M059J (cell line): Measurements from ENCODE around the gene PSMD12. TPM values are rescaled to one million over a fixed set of nuclear protein-coding genes. Genes with fewer than 3 reads are reported as not detected.
A peak's percentile ranks its signal among the peaks of the same experiment; 100 is the strongest.
"Not testable (repeated sequence)": the region's sequence is repeated elsewhere in the genome, so short reads cannot be mapped to it uniquely, and the experiment has no call there.

Experiments used
- DNase-seq: peaks from one replicate; pipeline ENCODE4 v3.0.0-alpha.2; 2012; ENCODE audit warnings: low read depth
- total RNA-seq: library from RNA; depleted of rRNA; stranded (reverse); fragments of >200 nt; shearing (Covaris generic); gene quantifications from 2 replicates; pipeline ENCODE4 v1.2.3, GENCODE V29; 2014; rRNA removed

The PSMD12 gene
- total RNA-seq, 1 experiment from 2014 or later, result 54.0 TPM

DNA sequence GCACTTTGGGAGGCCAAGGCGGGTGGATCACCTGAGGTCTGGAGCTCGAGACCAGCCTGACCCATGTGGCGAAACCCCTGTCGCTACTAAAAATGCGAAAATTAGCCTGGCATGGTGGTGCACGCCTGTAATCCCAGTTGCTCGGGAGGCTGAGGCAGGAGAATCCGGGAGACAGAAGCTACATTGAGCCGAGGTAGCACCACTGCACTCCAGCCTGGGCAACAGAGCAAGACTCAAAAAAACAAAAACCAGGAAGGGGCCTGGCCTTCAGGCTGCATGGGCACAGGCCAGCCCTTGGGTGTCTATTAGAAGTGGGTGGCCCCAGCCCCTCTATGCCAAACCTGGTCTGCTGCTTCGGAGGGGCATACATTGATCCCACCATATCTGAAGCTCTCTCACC, 56.0 kb downstream of the PSMD12 start:
- no peak for DNase-seq

DNA sequence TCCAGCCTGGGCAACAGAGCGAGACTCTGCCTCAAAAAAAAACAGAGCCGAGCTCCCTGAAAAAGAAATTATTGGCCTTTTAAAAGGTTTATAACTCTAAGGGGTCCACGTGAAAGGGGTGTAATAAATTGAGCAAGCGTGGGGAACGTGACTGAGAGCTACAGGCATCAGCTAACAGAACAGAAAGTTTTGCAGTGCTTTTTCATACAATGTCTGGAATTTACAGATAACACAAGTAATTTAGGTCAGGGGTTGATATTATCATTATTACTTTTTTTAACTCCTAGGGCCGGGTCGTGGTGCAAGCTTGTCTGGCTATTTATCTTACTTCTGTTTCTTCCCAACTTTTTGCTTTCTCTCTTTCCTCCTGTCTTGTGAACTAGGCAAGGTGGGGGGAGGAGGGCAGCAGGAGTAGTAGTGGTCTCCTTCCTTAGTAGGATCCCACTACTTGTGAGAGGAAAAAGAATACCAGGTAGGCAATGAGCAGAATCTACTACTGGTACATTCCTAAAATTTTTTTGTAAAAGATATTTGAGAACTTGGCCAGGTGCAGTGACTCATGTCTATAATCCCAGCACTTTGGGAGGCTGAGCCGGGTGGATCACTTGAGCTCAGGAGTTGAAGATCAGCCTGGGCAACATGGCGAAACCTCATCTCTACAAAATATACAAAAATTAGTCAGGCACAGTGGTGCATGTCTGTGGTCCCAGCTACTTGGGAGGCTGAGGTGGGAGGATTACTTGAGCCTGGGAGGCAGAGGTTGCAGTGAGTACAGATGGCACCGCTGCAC, 60.7 kb downstream of the PSMD12 start:
- not testable (repeated sequence) for DNase-seq

DNA sequence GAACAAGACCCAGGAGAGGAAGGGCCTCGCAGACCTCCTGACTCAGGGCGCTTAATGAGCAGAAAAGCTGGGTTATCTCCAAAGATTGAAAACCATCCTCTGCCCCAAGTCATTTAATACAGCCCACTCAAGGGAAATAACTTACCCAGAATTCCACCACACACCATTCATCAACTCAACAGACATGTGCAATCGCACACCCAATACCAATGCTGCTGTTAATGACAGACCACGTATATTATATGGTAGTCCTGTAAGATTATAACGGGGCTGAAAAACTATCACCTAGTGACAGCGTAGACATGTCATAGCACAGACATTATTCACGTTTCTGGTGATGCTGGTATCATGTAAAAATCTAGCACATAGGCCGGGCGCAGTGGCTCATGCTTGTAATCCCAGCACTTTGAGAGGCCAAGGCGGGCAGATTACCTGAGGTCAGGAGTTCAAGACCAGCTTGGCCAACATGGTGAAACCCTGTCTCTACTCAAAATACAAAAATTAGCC, 68.9 kb downstream of the PSMD12 start:
- DNase-seq, result no peak

DNA sequence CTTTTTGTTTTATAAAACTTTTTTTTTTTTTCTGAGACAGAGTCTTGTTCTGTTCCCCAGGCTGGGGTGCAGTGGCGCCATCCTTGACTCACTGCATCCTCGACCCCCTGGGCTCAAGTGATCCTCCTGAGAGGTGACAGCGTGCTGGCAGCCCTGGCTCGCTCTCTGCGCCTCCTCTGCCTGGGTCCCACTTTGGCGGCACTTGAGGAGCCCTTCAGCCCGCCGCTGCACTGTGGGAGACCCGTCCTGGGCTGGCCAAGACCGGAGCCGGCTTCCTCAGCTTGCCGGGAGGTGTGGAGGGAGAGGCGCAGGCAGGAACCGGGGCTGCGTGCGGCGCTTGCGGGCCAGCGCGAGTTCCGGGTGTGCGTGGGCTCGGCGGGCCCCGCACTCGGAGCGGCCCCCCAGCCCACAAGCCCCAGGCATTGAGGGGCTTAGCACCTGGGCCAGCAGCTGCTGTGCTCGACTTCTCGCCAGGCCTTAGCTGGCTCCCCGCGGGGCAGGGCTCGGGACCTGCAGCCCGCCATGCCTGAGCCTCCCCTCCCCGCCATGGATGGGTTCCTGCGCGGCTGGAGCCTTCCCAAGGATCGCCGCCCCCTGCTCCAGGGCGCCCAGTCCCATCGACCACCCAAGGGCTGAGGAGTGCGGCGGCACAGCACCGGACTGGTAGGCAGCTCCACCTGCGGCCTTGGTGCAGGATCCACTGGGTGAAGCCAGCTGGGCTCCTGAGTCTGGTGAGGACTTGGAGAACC, 71.8 kb downstream of the PSMD12 start:
- no peak for DNase-seq

DNA sequence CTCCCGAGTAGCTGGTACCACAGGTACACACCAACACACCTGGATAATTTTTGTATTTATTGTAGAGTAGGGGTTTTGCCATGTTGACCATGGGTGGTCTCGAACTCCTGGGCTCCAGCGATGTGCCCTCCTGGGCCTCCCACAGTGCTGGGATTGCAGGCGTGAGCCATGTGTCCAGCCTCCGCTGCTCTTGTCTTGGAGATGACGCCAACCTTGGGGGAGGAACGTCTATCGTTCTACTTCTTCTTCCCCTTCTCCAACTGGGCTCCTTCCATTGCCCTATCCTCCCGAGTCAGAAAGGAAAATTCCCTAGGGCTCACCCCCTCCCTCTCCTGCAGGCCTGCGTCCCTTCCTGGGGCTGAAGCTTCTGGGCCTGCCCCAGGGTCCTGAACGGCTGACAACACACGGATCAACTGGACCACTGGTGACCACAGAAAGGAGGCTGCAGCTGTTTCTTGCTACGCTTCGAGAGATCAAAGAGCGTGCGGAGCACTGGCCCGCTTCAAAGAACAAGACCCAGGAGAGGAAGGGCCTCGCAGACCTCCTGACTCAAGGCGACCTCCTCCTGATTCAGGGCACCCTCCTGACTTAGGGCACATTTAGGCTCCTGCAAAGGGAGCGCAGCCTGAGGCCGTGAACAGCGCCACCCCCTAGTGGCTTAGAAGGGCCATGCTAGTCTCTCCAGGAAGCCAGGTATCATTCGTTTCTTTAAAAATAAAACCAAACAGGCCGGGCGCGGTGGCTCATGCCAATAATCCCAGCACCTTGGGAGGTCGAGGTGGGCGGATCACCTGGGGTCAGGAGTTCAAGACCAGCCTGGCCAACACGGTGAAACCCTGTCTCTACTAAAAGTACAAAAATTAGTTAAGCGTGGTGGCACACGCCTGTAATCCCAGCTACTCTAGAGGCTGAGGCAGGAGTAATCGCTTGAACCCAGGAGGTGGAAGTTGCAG, 72.8 kb downstream of the PSMD12 start:
- DNase-seq, result peak; percentile 18

DNA sequence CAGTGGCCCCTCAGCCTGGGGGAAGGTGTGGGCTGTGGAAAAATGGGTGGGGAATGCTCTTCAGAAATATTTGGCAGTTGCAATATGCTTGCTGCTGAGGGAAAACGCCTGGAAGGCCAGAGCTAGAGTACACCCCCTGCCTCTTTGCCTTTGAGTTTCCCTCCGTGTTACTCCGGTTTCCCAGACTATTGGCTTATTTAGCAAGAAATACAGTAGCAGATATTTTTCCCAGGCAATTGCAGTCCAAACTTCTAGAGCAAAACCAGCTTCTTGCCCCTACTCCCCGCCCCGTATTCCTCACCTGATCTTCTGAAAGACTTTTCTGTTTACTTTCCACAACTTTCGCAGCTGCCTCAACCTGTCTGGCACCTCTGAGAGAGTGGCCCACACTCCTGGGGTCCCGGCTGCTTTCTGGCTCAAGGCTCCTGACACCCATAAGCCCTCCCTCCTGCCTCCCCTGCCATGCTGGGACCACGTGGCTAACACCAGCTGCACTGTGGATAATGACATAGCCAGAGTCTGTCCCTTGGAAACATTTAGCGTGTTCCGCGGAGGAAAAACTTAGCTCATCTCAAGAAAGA, 75.6 kb downstream of the PSMD12 start:
- DNase-seq, result no peak

DNA sequence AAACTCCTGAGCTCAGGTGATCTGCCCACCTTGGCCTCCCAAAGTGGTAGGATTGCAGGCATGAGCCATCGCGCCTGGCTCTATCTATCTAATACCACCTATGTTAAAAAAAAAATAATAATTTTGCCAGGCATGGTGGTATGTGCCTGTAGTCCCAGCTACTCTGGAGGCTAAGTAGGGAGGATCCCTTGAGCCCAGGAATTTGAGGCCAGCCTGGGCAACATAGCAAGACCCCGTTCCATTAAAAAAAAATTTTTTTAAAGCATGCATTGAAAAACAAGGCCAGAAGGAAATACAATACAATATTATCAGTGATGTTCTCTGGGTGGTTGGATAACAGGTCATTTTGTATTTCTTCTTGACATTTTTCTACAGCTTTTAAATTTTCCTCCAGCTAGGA, 76.1 kb downstream of the PSMD12 start:
- no peak for DNase-seq

DNA sequence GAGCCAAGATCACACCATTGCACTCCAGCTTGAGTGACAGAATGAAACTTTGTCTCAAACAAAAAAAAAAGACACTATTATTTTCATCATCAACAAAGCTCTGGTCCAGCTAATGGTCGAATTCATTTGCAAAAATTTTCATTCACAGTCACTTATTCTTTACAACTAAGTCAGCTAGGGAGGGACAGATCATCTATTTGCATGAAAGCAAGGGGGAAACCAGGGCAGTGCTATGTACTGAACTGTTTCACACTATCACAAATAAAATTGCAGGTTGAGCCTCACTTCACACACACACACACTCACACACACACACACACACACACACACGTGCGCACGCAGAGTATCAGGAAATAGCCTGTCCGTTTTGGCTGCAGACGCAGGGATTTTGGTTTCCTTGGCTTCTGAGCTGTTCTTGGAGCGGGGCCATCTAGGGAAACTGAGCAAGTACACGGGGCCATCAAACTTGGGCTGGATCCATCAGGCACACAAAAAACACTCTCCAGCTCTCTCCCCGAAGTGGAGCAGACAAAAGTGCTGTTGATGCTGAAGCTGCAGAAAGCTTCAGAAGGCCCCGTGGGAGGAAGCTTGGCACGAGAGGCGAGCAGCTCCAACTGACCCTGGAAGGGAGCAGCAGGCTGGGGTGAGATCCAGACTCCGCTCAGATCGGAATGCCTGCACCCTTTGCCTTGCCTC, 77.0 kb downstream of the PSMD12 start:
- peak; percentile 12 for DNase-seq

Other genes starting within 250 kb of the PSMD12 start
- 15.1 and 21.9 TPM in 2 replicates for gene HELZ, start 121.4 kb downstream of the PSMD12 start, total RNA-seq
- gene PITPNC1, start 10.7 kb upstream of the PSMD12 start, total RNA-seq, result 3.2 and 4.0 TPM in 2 replicates